Osteocyte (in vitro differentiated cells): Measurements from ENCODE around the gene APLN. TPM values are rescaled to one million over a fixed set of nuclear protein-coding genes. Genes with fewer than 3 reads are reported as not detected.

Experiments used
- DNase-seq: peaks from one replicate; pipeline ENCODE4 v3.0.0; 2021; ENCODE audit warnings: mixed read lengths; ENCODE audit not compliant: unreplicated experiment; ENCODE audit errors: extremely low spot score
- H3K27ac Mint-ChIP-seq: one replicate; pipeline ENCODE4 v1.8.0; 2021; ENCODE audit warnings: mild to moderate bottlenecking, mixed read lengths; ENCODE audit not compliant: unreplicated experiment
- H3K27me3 Mint-ChIP-seq: one replicate; pipeline ENCODE4 v1.8.0; 2021; ENCODE audit warnings: mixed read lengths; ENCODE audit not compliant: unreplicated experiment
- H3K36me3 Mint-ChIP-seq: one replicate; pipeline ENCODE4 v1.8.0; 2021; ENCODE audit warnings: mixed read lengths; ENCODE audit not compliant: unreplicated experiment
- H3K4me1 Mint-ChIP-seq: one replicate; pipeline ENCODE4 v1.8.0; 2021; ENCODE audit warnings: mixed read lengths; ENCODE audit not compliant: unreplicated experiment
- H3K4me3 Mint-ChIP-seq: one replicate; pipeline ENCODE4 v1.8.0; 2021; ENCODE audit warnings: mild to moderate bottlenecking, moderate library complexity, mixed read lengths; ENCODE audit not compliant: unreplicated experiment
- H3K9me3 Mint-ChIP-seq: one replicate; pipeline ENCODE4 v1.8.0; 2021; ENCODE audit warnings: mixed read lengths; ENCODE audit not compliant: unreplicated experiment
- total RNA-seq: library from RNA; stranded (reverse); gene quantifications from 2 replicates; pipeline ENCODE4 v1.2.1, GENCODE V29; 2021
- TF ChIP-seq, protein P1 (sequence below): fragments of 200-600 bp; sonication (generic); IDR thresholded peaks from 2 replicates; pipeline ENCODE4 v1.5.0; 2021; ENCODE audit warnings: antibody characterized with exemption, mild to moderate bottlenecking, moderate library complexity

The APLN gene
- total RNA-seq, 1 donor from 2014 or later, result 0.38 TPM

DNA sequence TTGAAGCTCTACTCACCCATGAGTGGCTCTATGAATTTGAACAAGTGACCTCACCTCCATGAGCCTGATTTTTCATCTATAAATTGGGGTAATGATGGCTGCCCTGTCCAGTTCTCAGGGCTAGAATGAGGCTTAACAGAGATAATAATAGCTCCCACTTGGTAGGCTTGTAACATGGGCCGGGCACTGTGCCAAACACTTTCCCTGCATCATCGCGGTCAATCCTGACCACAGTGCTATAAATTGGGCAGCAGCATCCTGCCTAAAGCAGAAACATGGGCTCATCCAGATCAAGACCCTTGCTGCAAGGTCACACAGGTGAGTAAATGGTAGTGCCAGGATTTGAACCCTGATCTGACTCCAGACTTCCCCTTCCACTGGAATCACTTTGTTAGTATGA is 12.8 kb downstream of the APLN start:
- no peak for DNase-seq
- H3K36me3 Mint-ChIP-seq, result no peaks in the 10 kb centered on the region
- H3K9me3 Mint-ChIP-seq, result no peaks in the 10 kb centered on the region
- no peak overlapping the region for H3K4me3 Mint-ChIP-seq
- H3K4me1 Mint-ChIP-seq, result no peaks in the 10 kb centered on the region
- TF ChIP-seq, protein P1, sequence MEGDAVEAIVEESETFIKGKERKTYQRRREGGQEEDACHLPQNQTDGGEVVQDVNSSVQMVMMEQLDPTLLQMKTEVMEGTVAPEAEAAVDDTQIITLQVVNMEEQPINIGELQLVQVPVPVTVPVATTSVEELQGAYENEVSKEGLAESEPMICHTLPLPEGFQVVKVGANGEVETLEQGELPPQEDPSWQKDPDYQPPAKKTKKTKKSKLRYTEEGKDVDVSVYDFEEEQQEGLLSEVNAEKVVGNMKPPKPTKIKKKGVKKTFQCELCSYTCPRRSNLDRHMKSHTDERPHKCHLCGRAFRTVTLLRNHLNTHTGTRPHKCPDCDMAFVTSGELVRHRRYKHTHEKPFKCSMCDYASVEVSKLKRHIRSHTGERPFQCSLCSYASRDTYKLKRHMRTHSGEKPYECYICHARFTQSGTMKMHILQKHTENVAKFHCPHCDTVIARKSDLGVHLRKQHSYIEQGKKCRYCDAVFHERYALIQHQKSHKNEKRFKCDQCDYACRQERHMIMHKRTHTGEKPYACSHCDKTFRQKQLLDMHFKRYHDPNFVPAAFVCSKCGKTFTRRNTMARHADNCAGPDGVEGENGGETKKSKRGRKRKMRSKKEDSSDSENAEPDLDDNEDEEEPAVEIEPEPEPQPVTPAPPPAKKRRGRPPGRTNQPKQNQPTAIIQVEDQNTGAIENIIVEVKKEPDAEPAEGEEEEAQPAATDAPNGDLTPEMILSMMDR, result no peak
- H3K27me3 Mint-ChIP-seq, result peaks cover 8% of the 10 kb centered on the region
- H3K27ac Mint-ChIP-seq, result no peak overlapping the region

DNA sequence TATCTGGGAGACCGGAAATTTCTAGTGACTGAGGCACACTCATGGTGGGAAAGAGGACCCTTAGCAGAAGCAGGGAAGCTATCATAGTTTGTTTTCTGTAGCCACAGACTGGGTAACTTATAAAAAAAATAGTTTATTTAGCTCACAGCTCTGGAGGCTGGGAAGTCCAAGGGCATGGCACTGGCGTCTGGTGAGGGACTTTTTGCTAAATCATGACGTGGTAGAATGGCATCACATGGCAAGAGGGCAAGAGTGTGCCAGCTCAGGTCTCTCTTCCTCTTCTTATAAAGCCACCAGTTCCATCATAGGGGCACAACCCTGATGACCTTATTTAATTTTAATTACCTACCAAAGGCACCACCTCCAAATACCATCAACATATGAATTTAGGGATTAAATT is 13.3 kb downstream of the APLN start:
- H3K36me3 Mint-ChIP-seq, result no peaks in the 10 kb centered on the region

DNA sequence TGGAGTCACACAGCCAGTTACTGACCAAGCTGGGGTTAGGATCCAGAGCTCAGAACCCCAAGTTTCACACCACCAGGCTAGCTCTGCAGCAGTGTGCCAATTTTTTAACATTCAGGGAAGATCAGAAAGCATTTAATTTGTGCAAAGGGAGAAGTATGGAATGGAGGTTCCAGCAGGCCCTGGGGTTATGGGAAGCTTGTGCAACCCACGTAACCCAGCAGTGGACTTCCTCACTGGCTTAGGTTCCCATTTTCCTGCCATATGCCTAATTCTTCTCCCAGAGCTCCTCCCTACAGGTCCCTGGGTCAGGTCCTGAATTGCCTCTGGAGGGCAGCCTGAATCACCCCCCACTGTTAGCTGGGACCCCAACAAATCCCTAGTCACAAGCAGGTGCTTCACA is 14.0 kb downstream of the APLN start:
- Mint-ChIP-seq H3K4me3 (no peak overlapping the region), H3K27me3 (peaks cover 8% of the 10 kb centered on the region), H3K9me3 (no peaks in the 10 kb centered on the region), H3K4me1 (no peaks in the 10 kb centered on the region), H3K27ac (no peak overlapping the region), H3K36me3 (no peaks in the 10 kb centered on the region)
- DNase-seq, result no peak
- TF ChIP-seq, protein P1, result no peak

More for the DNA sequence above, 13.3 kb downstream of the APLN start:
- no peak overlapping the region for H3K27ac Mint-ChIP-seq
- H3K27me3 Mint-ChIP-seq, result peaks cover 8% of the 10 kb centered on the region
- H3K4me1 Mint-ChIP-seq, result no peaks in the 10 kb centered on the region
- TF ChIP-seq, protein P1, result no peak
- no peak overlapping the region for H3K4me3 Mint-ChIP-seq
- H3K9me3 Mint-ChIP-seq, result no peaks in the 10 kb centered on the region
- DNase-seq, result no peak

DNA sequence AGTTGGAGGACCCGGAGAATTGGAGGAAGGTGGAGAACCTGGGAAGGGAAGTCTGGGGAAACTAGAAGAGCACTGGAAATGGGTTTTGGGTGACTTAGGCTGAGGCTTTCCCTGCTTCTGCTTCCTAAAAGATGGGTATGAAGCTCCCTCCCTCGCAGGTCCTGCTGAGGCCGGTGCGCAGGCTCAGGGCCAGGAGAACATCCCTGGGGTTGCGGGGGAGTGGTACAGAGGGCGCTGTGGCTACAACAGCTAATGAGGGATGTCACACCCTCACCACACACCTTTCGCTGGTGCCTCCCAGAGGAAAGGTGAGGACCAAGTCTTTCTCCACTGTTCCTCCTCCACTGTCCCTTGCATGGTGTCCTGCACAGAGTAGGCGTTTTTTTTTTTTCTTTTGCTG is 15.8 kb downstream of the APLN start:
- Mint-ChIP-seq H3K9me3 (no peaks in the 10 kb centered on the region), H3K4me1 (no peaks in the 10 kb centered on the region), H3K4me3 (no peak overlapping the region), H3K36me3 (no peaks in the 10 kb centered on the region), H3K27ac (no peak overlapping the region), H3K27me3 (no peaks in the 10 kb centered on the region)
- no peak for DNase-seq
- TF ChIP-seq, protein P1, result no peak

DNA sequence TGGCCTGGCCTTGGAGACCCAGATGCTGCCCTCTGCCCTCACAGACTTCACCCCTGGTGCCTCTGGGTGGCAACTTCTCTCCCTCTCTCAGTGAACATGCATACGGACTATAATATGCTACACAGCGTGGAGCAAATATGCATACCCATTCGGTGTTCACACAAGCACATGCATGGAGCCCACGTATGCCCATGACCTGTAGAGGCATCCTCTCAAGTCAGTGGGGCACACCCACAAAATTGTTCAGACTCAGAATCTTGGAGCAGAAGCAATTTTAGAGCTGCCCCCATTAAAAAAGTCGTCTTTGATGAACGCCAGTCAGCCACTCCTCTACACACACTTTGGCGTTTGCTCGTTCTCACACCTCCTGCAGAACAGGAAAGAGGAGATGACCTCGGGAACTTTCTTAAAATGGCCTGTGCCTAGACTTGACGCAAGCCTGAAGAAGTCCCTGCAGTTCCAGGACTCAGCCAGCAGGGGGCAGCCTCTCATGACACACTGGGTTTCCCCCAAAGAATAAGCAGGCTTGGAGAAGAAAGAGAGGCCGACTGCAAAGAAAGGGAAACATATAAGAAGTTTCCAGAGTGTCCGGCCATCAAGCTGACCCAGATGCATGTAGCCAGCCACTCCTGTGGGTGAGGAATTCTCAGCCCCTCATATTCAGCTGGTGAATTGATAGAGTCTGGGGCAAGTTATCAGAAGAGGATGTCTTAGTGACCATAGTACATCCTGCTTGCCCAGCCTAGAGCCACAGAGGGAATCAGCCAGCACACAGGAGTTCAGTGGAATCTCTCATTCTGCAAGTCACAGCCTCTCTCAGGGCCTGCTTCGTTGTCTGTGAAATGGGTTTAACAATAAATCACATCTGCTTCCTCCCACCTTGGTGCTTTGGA is 17.3 kb downstream of the APLN start:
- H3K27ac Mint-ChIP-seq, result no peak overlapping the region
- no peaks in the 10 kb centered on the region for H3K9me3 Mint-ChIP-seq
- H3K4me1 Mint-ChIP-seq, result no peaks in the 10 kb centered on the region
- peak; percentile 91 for DNase-seq
- no peak overlapping the region for H3K4me3 Mint-ChIP-seq
- H3K27me3 Mint-ChIP-seq, result no peaks in the 10 kb centered on the region
- H3K36me3 Mint-ChIP-seq, result no peaks in the 10 kb centered on the region
- TF ChIP-seq, protein P1, result peak; percentile 97
